Uterine smooth muscle cell (primary cell): ENCODE results near the gene CHFR. TPM values are rescaled to one million over a fixed set of nuclear protein-coding genes. Genes with fewer than 3 reads are reported as not detected.

ENCODE experiments used
- total RNA-seq: library from RNA; depleted of rRNA; stranded (reverse); fragments of >200 nt; gene quantifications from 2 replicates; pipeline ENCODE4 v1.2.3, GENCODE V29; 2014

Gene CHFR
- 34.0 and 35.5 TPM in 2 replicates for total RNA-seq

GRCh38 chr12:132887513-132888351 is at the start of gene CHFR:
TSS of gene CHFR (minus strand) at chr12:132887605. CDS start at chr12:132887328, 277 bp downstream.

GRCh38 chr12:132828706-132829534 is 58.5 kb downstream of the CHFR start, which contains the start of gene GOLGA3:
TSS of gene GOLGA3 (minus strand) at chr12:132828869. CDS start at chr12:132822128, 6,741 bp downstream.

Other genes with a start within 250 kb of the CHFR start
- gene POLE, start 200.3 kb downstream of the CHFR start, total RNA-seq, result 16.4 and 49.5 TPM in 2 replicates
- 9.8 and 12.9 TPM in 2 replicates for gene PXMP2, start 200.0 kb downstream of the CHFR start, total RNA-seq
- gene PGAM5, start 176.8 kb downstream of the CHFR start, total RNA-seq, result 39.2 and 57.0 TPM in 2 replicates
- 65.1 and 82.7 TPM in 2 replicates for gene ANKLE2, start 125.8 kb downstream of the CHFR start, total RNA-seq
- 195 and 237 TPM in 2 replicates for gene GOLGA3, start 58.7 kb downstream of the CHFR start, total RNA-seq
- gene ZNF605, start 68.7 kb upstream of the CHFR start, total RNA-seq, result 13.9 and 15.3 TPM in 2 replicates
- gene ZNF26, start 98.8 kb upstream of the CHFR start, total RNA-seq, result 12.7 and 15.9 TPM in 2 replicates
- gene ZNF84, start 149.9 kb upstream of the CHFR start, total RNA-seq, result 19.0 and 29.1 TPM in 2 replicates
- 15.6 and 20.9 TPM in 2 replicates for gene ZNF140, start 193.3 kb upstream of the CHFR start, total RNA-seq
- 1.00 and 1.4 TPM in 2 replicates for gene ZNF891, start 242.7 kb upstream of the CHFR start, total RNA-seq
- 5.8 and 7.0 TPM in 2 replicates for gene ZNF10, start 243.0 kb upstream of the CHFR start, total RNA-seq